Stimulated activated CD4-positive, alpha-beta T cell treated with anti-CD3 and anti-CD28 coated beads, Interleukin-15, amount 100 ng/mL, for 48 hours (primary cell): ENCODE results near the gene PTPRT.

ENCODE experiments used
- DNase-seq, 2 donors: peaks; one replicate each; pipeline ENCODE4 v3.0.0-alpha.2; 2020; ENCODE audit warnings: low read depth in 2 of 2

The PTPRT gene

DNA sequence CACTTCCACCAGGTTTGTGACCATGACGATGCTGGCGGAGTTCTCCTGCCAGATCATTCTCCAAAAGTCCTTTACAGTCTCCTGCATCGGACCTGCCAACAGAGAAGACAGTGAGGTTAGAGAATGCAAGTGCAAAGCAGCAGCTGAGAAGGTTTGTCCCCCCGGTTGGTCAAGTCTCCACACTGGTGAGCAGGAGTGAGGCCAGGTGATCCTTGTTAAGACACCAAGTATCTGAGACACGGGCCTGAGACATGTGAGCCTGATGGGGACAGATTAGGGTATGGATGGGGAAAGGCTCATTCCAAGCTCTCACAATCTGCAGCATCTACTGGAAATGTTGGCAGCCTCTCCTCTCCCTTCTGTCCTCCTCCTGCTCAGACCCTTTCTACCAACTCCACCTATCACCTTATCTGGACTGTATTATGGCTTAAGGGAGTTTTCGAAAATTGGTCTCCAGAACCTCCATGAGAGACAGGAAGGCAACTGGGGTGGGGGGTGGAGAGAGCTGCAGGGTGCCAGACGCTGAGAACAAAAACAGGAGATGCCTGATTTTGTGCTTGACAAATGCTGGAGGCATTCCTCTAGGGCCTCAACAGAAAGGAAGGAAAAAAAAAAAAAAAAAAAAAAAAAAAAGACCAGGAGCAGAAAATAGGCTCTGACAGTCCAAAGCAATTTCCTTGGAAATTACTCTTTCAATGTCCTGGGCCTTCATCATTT, 1071.1 kb downstream of the PTPRT start:
- no peak for DNase-seq

DNA sequence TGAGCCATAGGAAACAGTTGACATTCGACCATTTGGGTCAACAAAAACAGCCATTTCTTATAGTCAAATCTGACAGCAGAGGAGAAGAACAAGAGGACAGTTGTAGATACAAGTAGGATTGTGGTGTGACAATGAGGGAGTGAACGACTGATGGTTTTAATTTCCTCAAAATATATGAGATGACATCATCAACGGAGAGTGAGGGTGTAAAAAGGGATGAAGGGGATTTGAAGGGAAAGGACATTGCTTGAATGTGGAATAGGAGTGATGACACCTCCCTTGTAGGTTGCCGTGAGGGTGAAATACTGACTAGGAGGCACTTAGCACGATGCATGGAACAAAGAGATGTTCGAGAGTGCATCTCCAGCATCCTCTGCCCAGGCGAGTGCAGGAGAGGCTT, 1071.7 kb downstream of the PTPRT start:
- DNase-seq = no peak

DNA sequence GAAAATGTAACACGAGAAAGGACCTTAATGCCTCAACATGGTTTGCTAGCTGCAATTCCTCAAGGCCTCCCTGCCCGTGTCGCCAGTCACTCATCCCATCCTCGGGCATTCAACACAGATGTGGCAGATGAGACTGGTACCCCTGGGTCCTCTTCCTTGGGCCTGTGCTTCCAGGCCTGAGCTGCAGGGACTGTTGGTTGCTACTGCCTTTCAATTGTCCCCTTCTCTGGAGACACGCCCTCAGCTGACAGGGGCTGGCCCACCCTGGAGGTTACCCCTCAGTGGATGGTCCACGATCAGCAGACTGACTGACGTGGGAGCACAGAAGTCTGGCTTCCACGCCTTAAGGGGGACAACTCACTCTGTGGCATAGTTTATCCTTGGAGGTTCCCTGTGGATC, 1076.5 kb downstream of the PTPRT start:
- DNase-seq = no peak

DNA sequence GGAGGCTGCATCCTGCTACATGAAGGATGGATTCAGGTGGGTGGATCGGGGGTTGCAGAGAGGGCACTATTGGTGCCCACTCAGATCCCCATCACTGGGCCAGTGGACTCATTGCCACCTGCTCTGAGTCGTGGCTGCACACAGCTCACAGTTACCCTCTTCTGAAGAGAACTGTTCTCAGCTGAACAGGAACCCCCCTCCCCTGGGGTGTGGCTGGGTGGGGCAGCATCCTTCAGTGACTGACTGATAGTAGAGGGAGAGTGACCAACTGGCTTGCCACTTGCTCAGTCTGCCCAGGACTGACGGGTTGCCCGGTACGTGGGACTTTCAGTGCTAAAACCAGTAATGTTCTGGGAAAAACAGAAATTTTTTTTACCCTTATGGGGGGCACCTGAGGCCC, 1077.5 kb downstream of the PTPRT start:
- DNase-seq = no peak

DNA sequence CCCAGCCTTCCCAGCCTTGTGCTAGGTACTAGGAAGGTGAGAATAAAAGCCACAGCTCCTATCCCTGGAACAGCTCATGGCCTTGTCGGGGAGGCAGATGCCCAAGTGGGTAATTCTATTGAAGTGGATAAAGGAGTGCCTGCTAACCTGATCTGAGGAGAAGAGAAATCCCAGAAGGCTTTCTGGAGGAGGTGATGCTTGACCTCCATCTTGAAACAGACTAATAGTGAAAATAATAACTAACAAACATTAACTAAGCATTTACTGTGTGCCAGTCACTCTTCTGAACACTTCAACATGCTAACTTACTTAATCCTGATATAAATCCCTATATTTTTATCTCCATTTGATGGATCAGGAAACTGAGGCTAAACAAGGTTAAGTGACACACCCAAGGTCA, 1078.4 kb downstream of the PTPRT start:
- DNase-seq = no peak

DNA sequence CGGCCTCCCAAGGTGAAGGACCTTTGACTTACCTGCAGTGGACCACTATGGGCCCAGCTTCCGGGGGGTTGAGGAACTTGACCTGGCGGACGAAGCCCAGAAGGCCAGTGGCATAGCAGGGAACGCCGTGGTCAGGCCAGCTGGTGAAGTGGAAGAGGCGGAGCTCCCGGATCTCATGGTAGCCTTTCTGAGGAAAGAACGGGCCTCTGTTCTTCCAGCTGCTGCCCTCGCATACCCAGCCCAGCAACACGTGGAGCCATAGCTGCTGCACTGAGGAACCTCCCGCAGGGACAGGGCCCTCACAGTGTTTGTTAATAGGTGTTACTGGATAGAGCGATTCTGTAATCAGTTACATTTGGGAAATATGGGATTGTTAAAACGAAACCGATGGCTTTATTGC, 1079.4 kb downstream of the PTPRT start:
- DNase-seq = no peak

DNA sequence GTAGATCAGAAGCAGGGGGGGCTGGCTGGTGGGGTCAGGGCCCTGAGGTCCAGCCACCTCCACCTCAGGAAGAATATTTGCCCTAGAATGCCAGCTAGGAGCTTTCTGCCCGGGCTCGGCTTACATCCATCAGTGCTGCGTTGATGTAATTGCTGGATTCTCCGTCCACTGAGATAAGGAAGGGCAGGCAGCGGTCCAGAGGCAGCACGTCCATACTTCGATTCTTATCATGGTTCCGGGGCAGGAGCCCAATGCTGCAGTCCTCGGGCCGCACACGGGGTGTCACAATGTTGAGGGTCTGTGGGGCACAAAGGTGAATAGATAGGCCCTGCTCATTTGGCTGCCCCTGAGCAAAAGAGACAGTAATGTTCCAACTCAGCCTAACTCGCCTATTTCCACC, 1087.7 kb downstream of the PTPRT start:
- DNase-seq = no peak

DNA sequence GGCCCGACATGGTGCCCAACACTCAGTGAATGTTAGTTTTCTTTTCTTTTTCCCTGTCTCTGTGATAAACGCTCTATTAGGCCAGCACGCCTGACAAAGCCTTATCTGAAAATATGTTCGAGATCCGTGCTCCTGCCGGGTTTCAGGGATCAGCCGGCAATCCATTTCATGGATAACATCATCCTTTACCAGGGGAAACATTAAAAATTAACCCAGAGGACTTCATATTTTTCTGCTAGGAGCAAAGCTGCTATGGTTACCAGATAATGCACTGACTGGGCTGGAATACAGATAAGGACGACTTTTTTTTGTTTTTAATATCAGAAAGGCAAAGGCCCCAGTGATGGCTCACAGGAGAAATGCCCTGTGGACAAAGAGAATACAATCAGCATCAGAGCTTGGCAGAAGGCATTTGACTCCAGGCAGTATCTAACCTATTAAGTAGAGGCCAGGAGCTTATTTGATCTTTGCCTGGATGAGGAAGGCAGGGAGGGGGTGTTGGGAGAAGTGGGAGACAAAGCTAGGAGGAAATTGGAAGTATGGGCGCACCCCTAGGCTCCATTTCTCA, 1089.5 kb downstream of the PTPRT start:
- no peak for DNase-seq

DNA sequence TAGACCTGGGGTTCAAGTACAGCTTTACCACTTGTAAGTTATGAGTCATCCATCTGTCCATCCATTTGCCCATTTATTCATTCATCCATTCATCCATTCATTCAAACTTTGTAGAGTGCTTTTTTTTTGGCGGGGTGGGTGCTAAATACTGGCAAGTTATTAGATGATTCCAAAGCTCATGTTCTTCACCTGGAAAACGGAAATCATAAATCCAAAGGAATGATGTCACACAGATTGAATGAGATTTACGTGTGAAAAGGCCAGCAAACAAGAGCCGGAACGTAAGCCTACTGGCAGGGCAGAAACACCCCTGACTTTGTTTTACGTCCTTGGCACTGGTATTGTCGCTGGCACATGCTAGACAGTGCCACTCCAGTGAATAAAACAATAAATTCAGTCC, 1090.6 kb downstream of the PTPRT start:
- DNase-seq = no peak

DNA sequence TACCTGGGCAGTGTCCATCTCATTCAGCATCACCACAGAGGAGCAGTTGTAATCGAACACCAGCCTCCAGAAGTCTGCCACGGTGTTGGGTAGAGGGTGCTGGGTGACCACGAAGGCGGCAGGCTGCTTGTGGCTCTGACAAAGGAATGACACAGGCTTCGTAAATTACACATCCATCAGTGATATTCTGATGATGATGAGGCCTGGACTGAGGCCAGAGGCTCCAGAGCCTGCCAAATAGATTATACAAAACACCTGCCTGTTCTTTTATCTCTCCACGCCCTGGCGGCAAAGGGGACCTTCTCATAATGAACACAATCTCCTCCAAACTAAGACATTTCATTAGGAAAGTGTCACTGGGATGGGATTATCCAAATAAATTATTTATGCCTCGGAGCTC, 1091.3 kb downstream of the PTPRT start:
- no peak for DNase-seq

DNA sequence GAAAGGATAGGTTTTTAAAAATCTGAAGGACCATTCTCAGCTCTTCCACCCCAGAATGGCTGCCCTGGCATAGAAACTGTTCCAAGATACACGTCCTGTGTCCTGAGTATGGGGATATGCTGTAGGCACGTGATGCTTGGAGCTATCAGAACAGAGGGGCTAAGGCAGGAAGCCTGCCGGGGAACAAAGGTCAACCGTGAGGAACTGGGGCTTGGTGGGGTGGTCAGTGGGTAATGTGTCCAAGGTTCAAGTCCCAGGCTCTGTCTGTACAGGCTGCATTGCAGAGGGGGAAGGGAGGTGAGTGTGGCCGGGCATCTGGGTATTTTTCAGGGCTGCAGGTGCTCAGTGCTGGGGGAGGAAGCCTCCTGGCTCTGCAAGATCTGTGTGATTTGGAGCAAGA, 1092.0 kb downstream of the PTPRT start:
- no peak for DNase-seq

DNA sequence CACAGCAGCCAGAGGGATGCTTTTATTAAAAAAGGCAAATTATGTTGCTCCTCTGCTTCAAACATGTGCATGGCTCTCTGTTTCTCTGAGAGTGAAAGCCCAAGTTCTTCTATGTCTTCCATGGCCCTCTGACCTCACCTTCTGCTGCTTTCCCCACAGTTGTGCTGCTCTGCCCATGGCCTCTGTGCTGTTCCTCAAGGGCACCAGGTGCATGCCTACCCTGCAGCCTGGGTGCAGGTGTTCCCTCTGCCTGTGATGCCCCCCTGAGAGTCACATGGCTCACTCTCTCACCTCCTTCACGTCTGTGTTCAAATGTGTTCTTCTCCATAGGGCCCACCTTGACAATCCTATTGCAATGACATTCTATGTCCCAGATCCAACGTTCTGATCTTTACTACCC, 1094.5 kb downstream of the PTPRT start:
- no peak for DNase-seq

DNA sequence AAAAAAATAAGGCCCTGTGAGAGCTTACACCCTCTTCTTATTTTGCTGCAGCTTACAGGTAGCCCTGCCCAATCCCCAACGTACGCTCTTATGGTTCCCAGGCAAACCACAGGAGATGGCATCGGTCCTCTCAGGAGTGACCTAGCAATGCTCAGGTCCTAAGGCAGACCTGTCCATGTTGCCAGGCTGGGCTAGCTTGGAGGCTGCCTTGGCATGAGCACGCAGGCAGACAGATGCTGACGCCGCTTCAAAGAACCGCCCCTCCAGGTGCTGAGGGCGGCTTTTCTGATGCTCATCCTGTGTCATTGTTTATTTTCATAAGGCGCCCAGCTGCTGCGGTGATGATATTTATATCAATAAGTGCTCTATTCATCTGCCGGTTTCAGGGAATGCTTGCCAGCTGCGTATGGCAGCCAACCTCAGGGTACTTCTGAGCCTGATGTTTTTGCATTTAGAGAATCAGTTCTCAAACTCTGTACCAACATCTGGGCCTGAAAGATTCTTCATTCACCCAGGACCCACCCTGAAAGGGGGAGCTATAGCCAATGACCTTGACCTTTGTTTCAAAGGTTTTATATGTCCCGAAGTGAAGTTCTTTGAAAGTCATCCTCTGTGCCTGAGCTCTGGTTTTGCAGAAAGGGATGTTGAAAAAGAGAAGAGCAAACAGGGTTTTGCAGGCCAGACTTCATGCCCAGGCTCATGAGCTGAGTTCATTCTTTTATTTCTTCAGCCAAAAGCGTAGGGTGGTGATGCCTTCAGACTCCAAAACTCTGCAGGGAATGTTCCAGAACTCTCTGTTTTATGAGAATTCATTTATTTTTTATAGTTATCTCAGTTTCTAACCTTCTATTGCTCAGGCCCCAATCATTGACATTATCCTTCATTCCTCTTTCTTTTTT, 1095.9 kb downstream of the PTPRT start:
- DNase-seq = no peak

DNA sequence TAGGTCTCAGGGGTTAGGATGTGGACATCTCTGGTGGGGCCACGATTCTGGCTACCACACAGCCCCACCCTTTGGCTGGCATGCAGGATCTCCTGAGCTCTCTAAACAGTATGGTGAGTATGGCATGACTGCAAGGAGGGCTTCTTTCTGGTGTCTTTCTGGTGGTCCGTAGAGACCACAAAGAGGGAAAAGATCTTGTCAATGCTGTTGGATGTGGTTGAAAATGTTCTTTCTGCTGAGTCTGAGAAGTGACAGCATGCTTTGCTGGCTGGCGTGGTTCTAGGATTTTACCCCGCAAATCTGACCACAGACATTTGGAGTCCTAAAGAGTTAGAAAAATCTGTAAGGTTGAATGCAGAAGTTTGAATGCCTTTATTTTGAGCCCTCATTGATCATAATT, 1096.7 kb downstream of the PTPRT start:
- DNase-seq = no peak

DNA sequence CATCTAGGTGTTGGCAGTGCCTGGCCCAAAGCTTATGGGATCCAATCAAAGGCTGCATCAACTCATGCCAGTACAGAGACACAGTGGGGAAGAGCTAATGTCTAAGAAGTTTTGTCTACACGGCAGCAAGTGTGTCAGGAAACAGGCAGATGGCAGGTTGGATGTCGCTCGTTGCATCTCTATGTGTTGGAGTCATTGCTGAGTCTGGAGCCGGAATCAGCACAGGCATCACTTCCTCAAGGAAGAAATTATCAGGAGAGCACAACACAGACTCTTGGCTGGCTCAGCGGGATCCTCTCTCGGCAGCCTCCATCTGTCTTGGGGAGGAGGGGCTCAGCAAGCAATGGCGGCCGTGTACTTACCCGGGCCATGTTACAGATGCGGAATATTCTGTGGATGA, 1104.3 kb downstream of the PTPRT start:
- no peak for DNase-seq

DNA sequence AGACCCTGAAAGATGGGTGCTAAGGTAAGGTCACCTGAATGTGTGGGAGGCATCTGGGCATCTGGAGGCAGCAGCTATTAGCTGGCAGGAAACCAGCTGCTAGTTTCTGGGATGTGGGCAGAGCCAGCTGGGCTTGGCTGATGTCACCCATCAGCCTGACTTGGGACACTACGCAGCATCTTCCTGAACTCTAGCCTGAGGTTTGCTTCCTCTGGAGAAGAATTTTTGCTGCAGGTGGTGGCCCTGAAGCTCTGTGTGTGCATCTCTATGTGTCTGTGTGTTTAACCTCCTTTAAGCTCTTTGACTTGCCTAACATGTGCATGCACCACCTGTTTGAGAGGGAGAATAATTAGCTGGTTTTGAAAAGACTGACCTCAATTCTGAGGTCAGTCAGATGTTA, 1106.4 kb downstream of the PTPRT start:
- no peak for DNase-seq

DNA sequence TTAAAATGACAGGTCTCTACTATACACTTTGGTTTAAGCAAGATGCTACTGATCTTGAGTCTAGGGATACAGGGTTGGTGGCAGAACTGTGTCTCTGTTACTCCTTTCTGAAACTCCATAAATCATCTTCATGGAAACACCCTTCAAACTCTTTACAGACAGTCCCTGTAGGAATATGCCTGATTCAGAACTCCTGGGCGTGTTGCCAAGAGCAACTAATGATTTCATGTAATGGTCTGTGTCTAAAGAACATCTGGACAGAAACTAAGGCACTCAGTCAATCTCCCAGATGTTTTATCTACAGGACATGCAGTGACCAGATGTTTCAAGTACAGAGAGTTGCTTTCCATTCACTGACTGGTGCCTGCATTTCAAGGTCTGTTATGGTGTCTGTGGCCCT, 1107.1 kb downstream of the PTPRT start:
- no peak for DNase-seq

DNA sequence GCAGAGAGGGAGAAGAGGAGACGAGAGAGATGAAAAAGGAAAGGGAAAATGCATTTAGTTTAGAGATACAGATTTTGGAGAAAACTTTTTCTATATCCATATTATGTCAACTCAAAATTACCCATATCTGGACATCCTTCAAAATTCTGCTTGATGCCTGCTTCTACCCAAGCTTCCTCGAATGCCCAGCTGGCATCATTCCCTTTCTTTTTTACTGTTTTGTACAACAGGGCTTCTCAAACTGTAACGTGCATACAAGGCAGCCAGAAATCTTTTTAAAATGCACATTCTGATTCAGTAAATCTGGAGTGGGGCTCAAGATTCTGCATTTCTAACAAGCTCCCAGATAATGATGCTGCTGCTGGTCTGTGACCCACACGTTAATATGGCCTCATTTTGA, 1108.8 kb downstream of the PTPRT start:
- no peak for DNase-seq

DNA sequence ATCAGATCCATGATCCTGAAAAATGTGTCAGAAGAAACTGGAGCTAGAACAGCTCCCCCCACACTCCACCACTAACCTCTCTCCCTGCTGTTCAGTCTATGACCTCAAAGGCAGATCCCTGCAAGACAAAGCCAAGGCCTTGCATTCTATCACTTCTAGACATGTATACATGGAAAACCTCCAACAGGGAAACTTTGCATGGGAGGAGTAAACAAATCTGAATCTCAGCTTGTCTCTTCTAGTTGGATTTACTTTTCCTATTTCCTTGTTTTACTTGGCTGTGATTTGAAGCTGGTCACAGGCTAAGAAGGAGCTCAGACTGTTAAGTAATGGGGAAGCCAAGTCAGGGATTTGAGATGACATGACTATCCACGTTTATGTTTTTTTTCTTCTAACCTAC, 1114.8 kb downstream of the PTPRT start:
- no peak for DNase-seq

DNA sequence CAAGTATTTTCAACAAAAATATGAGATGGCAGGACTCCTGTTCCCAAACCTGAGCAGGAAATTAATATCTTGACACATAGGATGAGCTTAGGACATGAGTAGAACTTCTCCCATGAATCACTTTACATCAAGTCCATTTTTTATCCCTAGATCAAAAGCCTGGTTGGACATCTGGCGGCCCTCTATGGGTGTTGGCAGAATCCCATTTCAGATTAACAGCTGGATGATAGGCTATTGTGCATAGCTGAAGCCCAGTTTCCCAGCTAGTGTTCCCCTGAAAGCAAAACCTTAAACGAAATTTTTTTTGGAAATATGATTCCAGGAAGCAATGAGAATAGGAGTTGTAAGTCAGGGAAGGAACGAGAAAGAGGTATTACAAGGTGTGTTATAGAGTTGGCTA, 1122.1 kb downstream of the PTPRT start:
- no peak for DNase-seq

DNA sequence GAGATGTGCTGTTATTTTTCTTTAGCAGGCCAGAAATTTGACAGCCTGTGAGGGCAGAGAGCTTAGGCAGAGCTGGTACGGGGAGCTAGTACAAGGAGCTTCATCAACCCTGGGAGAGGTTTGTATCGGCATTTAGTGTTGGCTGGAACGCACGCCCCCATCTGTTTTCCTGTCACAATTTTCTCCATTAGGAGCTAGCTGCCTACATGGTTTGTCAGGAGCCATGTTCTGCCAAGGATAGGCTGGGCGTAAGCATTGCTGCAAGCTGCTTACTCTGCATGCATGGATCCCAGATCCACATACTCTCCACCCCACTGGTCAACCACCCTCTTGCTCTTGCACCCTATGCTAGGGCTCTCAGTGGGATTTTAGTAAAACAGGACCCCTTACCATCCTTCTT, 1122.5 kb downstream of the PTPRT start:
- DNase-seq = no peak

DNA sequence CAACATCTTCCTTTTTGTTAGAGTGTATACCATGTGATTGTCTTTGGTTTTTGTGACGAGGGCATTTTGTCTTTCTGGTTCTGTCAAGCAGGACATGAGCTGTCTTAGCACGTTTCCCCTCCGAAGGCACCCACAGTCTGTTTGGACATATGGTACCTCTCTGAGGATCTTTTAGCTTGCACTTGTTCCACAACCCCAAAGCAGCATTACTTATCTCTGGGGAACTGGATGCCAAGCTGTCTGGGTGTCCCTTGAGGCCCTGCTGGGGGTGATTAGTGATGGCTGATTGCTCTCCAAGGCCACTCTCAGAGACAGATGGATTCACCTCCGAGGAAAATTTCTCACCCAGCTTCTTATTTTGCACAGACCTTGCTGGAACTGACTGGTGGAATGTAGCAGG, 1126.6 kb downstream of the PTPRT start:
- no peak for DNase-seq

DNA sequence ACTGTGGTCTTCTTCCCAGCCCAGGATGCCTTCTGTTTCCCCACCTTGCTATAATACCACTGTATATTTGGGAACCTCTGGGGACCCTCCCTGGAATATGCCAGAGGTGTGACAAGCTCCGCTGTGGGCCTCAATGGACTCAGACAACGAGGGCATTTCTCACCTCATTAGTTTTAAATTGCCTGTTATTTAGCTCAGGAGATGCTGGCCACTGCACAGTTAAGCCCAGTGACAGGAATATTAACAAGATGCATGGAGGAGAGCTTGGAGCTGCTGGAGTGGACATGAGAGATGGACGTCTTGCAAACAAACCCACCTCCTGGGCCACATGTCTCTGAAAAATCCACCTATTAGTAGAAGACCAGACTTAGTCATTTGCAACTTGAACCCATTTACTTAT, 1136.4 kb downstream of the PTPRT start:
- no peak for DNase-seq
